ENCODE measurements around the gene DSTN. TPM values are rescaled to one million over a fixed set of nuclear protein-coding genes. Genes with fewer than 3 reads are reported as not detected.

The DSTN gene
- total RNA-seq, 2 donors from 2014 or later = 42.9 to 45.8 TPM

- ATAC-seq (replicated peaks) = no peak
- Mint-ChIP-seq H3K27me3 (no peaks in the 10 kb centered on the region), H3K4me1 (peaks cover 6% of the 10 kb centered on the region), H3K36me3 (ENCODE audit: low read depth) (peaks cover 18% of the 10 kb centered on the region), H3K27ac (no peak overlapping the region), H3K4me3 (no peak overlapping the region), H3K9me3 (no peaks in the 10 kb centered on the region)
Measured at GRCh38 chr20:17616480-17617211, 46.8 kb downstream of the DSTN start.

DNA sequence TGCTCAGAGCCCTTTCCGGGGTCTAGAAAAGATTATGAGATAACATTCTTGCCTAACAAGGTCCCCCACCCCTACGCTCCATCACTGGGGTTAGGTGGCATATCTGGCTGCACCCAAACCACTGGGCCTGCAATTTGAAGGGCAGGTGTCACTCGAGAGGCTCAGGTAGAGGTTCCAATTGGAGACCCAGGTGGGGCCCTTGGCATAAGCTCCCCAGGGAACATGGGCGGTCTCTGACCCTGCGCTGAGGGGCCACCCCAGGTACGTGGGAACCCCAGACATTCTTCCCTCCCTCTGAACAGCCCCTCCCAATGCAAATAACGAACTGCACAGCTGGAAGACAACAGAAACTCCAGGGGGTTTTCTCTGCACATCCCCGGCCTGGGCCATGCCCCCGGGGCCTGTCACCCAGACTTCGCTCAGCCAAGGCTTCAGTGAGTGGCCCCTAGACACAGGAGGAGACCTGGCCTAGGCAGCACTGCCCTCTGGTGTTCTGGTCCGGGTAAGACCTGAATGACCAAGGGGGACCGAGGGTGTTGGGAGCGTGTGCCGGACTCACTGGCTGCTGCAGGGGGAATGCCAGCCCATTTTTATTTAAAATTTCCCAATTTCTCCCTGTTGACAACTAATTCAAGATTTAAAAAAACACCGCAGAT lies 47.5 kb downstream of the DSTN start:
- Mint-ChIP-seq H3K36me3 (ENCODE audit: low read depth) (peaks cover 18% of the 10 kb centered on the region), H3K27me3 (no peaks in the 10 kb centered on the region), H3K9me3 (no peaks in the 10 kb centered on the region), H3K4me1 (peaks cover 4% of the 10 kb centered on the region), H3K4me3 (no peak overlapping the region), H3K27ac (no peak overlapping the region)
- peak; percentile 65 for ATAC-seq (replicated peaks)

DNA sequence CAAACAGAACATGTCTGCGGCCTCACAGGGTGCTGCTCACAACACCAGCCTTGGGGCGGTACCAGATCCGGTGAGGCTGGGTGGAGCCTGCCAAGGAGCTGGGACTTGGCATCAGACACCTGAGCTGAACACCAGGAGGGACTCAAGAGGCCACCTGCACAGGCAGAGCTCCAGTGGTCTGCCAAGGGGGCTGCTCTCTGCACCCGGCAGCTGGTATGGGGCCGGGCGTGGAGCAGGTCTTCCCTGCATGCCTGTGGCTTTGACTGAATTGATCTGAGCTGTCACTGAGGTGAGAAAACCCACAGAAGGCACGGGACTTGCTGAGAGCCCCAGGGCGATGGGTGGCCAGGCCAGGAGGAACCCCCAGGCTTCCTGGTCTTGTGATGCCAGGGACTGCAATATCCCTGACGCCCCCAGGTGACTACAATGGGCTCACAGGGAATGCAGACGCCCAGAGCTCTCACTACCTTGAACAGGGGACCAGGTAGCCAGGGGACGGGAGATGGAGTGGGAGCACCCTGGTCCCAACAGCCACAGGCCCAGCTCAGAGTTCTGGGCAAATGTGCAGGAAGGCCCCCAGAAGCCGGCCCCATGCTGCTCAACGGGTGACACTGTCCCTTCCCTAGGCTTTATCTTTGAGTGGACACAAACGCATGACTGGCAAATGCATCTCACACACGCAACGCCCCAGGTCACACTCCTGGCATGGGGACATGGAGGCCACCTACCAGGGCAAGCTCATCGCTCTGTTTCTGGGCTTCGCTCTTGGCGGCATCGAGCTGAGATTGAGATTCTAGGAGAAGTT lies 48.2 kb downstream of the DSTN start:
- Mint-ChIP-seq H3K9me3 (no peaks in the 10 kb centered on the region), H3K27ac (peak overlapping the region; percentile 20), H3K4me1 (no peaks in the 10 kb centered on the region), H3K36me3 (ENCODE audit: low read depth) (peaks cover 18% of the 10 kb centered on the region), H3K4me3 (no peak overlapping the region), H3K27me3 (no peaks in the 10 kb centered on the region)
- ATAC-seq (replicated peaks) = no peak

- H3K9me3 Mint-ChIP-seq = no peaks in the 10 kb centered on the region
- H3K27me3 Mint-ChIP-seq = no peaks in the 10 kb centered on the region
- no peak overlapping the region for H3K4me3 Mint-ChIP-seq
- H3K36me3 Mint-ChIP-seq (ENCODE audit: low read depth) = peaks cover 18% of the 10 kb centered on the region
- peak overlapping the region; percentile 20 for H3K27ac Mint-ChIP-seq
- no peak for ATAC-seq (replicated peaks)
- H3K4me1 Mint-ChIP-seq = no peaks in the 10 kb centered on the region
Measured at GRCh38 chr20:17618673-17619013, 48.8 kb downstream of the DSTN start.

- Mint-ChIP-seq H3K27me3 (no peaks in the 10 kb centered on the region), H3K4me3 (no peak overlapping the region), H3K36me3 (ENCODE audit: low read depth) (peaks cover 18% of the 10 kb centered on the region), H3K4me1 (no peaks in the 10 kb centered on the region), H3K9me3 (no peaks in the 10 kb centered on the region), H3K27ac (no peak overlapping the region)
- ATAC-seq (replicated peaks) = no peak
Measured at GRCh38 chr20:17619351-17620093, 49.6 kb downstream of the DSTN start.

GRCh38 chr20:17620371-17621228 lies 50.7 kb downstream of the DSTN start:
- ATAC-seq (replicated peaks) = no peak
- Mint-ChIP-seq H3K4me3 (no peak overlapping the region), H3K27ac (no peak overlapping the region), H3K9me3 (no peaks in the 10 kb centered on the region), H3K4me1 (no peaks in the 10 kb centered on the region), H3K36me3 (ENCODE audit: low read depth) (peaks cover 18% of the 10 kb centered on the region), H3K27me3 (no peaks in the 10 kb centered on the region)

DNA sequence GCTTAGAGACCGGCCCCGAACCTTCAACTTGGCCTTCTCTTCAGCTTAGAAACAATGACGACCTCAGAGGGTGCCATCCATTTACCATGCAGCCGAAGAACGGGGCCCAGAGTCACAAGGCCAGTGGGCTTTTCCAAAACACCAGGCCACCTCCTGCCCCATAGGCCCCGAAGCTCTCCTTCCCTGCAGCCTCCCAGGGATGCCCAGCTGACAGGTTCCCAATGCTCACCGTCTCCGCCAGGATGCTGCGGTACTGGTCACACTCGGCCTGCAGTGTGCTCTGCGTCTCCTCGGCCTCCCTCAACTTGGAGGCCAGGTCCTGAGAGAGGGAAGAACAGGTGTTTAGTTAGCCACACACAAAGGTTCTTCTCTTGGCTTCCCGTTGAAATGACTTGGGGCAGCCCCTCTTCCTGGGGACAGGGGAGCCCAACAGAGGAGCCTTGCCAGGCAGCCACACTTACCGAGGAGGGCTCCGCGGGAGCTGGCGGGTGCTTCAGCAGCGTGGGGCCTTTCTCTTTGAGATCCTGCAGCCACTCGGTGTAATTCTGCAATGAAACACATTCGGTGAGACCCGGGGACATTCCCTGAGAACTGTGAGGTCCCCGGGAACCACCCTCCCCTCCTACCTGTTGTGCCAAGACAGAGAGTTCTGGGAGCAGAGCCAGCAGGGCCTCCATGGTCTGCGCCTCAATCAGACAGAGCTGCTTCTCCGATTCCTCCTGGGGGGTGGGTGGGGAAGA lies 51.5 kb downstream of the DSTN start:
- Mint-ChIP-seq H3K27me3 (no peaks in the 10 kb centered on the region), H3K27ac (no peak overlapping the region), H3K9me3 (no peaks in the 10 kb centered on the region), H3K4me1 (no peaks in the 10 kb centered on the region), H3K4me3 (no peak overlapping the region), H3K36me3 (ENCODE audit: low read depth) (peaks cover 24% of the 10 kb centered on the region)
- no peak for ATAC-seq (replicated peaks)

DNA sequence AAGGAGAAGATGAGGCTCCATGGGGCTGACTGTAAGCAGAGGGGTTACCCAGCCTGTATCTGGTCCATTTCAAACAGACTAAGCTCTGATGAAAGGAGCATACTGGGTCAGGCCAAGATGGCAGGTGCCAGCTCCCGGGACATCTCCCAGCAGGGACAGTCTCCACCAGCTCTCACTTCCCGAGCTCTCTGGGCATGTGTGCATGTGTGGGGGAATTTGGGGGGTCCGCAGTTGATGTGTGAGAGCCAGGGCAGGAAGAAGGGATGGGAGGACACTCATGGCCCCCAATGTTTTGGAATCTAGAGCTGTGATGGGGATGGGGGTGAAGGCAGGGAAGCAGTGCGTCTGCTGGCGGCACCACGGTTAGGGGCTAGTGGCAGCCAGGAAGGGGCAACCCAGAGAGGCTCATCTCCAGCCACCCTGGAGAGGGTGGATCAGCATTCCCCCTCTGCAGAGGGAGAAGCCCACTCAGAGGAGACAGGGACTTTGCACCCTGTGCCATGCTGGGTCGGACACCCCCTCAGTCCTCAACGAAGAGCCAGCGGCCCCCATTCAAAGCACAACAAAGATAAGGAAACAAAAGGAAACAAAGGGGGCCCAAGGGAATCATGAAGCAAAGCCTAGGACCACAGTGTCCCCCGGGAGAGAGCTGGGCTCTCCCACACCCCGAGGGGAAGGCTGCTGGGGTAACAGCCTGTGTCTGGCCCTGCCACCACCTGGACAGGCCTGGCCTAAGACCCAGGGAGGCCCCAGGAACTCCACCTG lies 52.4 kb downstream of the DSTN start:
- no peaks in the 10 kb centered on the region for H3K9me3 Mint-ChIP-seq
- peak overlapping the region; percentile 50 for H3K27ac Mint-ChIP-seq
- peaks cover 24% of the 10 kb centered on the region for H3K36me3 Mint-ChIP-seq (ENCODE audit: low read depth)
- no peak for ATAC-seq (replicated peaks)
- no peaks in the 10 kb centered on the region for H3K4me1 Mint-ChIP-seq
- no peak overlapping the region for H3K4me3 Mint-ChIP-seq
- H3K27me3 Mint-ChIP-seq = no peaks in the 10 kb centered on the region

DNA sequence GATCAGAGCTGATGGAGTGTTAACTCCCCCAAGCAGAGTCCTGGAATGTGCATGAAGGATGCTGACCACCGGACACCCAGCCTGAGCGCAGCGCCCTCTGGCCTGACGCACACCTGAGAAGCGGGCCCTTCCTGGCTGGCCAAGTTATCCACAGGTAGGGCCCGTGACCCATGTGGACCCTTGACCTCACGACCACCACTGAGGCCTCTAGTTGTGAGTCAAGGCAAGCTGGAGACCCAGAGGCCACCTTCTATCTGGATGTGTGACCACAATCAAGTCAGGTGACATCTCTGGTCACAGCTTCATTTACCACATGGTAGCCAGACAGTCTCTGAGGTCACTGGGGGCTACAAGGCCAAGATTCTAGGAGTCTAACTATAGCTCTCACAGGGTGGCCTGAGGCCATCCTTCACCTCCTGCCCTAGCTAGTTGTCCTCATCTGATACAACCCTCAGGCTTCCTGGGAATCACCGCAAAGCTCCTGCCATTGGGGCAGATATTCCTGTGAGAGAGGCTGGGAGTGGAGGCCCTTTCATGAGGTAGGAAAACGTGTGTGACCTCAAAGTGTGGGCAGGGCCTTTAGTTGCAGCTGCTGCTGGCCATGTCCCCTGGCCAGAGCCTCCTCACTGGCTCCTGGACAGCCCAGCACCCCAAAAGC lies 53.1 kb downstream of the DSTN start:
- H3K27ac Mint-ChIP-seq = no peak overlapping the region
- H3K4me3 Mint-ChIP-seq = no peak overlapping the region
- no peaks in the 10 kb centered on the region for H3K9me3 Mint-ChIP-seq
- H3K36me3 Mint-ChIP-seq (ENCODE audit: low read depth) = peaks cover 25% of the 10 kb centered on the region
- no peaks in the 10 kb centered on the region for H3K4me1 Mint-ChIP-seq
- ATAC-seq (replicated peaks) = no peak
- no peaks in the 10 kb centered on the region for H3K27me3 Mint-ChIP-seq

DNA sequence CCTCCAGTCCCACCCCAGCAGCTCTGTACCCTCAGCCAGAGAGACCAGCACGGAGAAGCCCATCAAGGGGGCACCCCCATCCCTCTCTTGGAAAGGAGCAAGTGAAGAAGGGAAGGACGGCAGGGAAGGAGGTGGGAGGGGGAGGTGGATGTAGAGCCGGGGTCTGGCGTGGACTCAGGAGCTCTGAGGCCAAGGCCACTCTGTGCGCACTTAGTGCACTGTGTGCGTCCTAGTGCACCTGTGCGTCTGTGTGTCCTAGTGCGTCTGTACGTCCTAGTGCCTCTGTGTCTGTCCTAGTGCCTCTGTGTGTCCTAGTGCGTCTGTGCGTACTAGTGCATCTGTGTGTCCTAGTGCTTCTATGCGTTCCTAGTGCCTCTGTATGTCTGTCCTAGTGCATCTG lies 54.2 kb downstream of the DSTN start:
- no peaks in the 10 kb centered on the region for H3K4me1 Mint-ChIP-seq
- no peak for ATAC-seq (replicated peaks)
- no peak overlapping the region for H3K4me3 Mint-ChIP-seq
- peaks cover 27% of the 10 kb centered on the region for H3K36me3 Mint-ChIP-seq (ENCODE audit: low read depth)
- no peak overlapping the region for H3K27ac Mint-ChIP-seq
- H3K27me3 Mint-ChIP-seq = no peaks in the 10 kb centered on the region
- no peaks in the 10 kb centered on the region for H3K9me3 Mint-ChIP-seq

GRCh38 chr20:17624551-17625245 lies 54.8 kb downstream of the DSTN start:
- no peaks in the 10 kb centered on the region for H3K4me1 Mint-ChIP-seq

More at GRCh38 chr20:17624551-17625245, 54.8 kb downstream of the DSTN start:
- Mint-ChIP-seq H3K4me3 (no peak overlapping the region), H3K27ac (no peak overlapping the region), H3K27me3 (no peaks in the 10 kb centered on the region), H3K9me3 (no peaks in the 10 kb centered on the region), H3K36me3 (ENCODE audit: low read depth) (peaks cover 21% of the 10 kb centered on the region)
- ATAC-seq (replicated peaks) = no peak

All from activated T-helper 17 cell treated with anti-CD3 and anti-CD28 coated beads, Interleukin-2, amount 50 U/mL, for 72 hours (primary cell).